H1 (cell line): ENCODE results near the gene CELF4. TPM values are rescaled to one million over a fixed set of nuclear protein-coding genes. Genes with fewer than 3 reads are reported as not detected.

Experiments used
- CTCF ChIA-PET: fragments of 300-600 bp; sonication (Branson Sonifier 250); formaldehyde crosslinking; loops from one replicate; lab custom pipeline; 2021; ENCODE audit not compliant: partially characterized antibody; lab: Charles Lee
- POLR2A ChIA-PET: fragments of 300-600 bp; sonication (Branson Sonifier 250); formaldehyde crosslinking; loops from one replicate; lab custom pipeline; 2021; ENCODE audit warnings: inconsistent platforms; ENCODE audit not compliant: partially characterized antibody; lab: Charles Lee
- DNase-seq, 2 experiments: peaks; one replicate each; pipeline versions ENCODE4 v3.0.0 to v3.0.0-alpha.2; 2010 to 2022; ENCODE audit warnings: low spot score in 2 of 2, low read depth in 1 of 2, mixed read lengths in 1 of 2
- FAIRE-seq: peaks from 2 replicates; lab custom pipeline; 2011; peaks lifted over from hg19 to GRCh38; lab: Jason Lieb, UNC
- H2AFZ ChIP-seq: 2 replicates; pipeline ENCODE4 v1.8.1; 2012; ENCODE audit warnings: low read length, inconsistent platforms
- H2AK5ac ChIP-seq: 2 replicates; pipeline ENCODE4 v1.6.1; 2013; ENCODE audit warnings: low read depth, low read length
- H2BK120ac ChIP-seq: replicated peaks from 2 replicates; pipeline ENCODE3; 2013; ENCODE audit warnings: low read depth, low read length, inconsistent platforms
- H2BK12ac ChIP-seq: 2 replicates; pipeline ENCODE4 v1.6.1; 2013; ENCODE audit warnings: low read depth, low read length
- H2BK15ac ChIP-seq: 2 replicates; pipeline ENCODE4 v1.6.1; 2013; ENCODE audit warnings: low read length
- H2BK20ac ChIP-seq: 2 replicates; pipeline ENCODE4 v1.6.1; 2013; ENCODE audit warnings: low read length
- H2BK5ac ChIP-seq: 2 replicates; pipeline ENCODE4 v1.6.1; 2013; ENCODE audit warnings: low read depth, low read length
- H3K14ac ChIP-seq: 2 replicates; pipeline ENCODE4 v1.6.1; 2013; ENCODE audit warnings: inconsistent platforms; ENCODE audit not compliant: insufficient read length
- H3K18ac ChIP-seq: 2 replicates; pipeline ENCODE4 v1.6.1; 2013; ENCODE audit warnings: low read length; ENCODE audit errors: extremely low read depth
- H3K23ac ChIP-seq: 2 replicates; pipeline ENCODE4 v1.6.1; 2013; ENCODE audit warnings: inconsistent platforms; ENCODE audit not compliant: insufficient read length
- H3K23me2 ChIP-seq: 2 replicates; pipeline ENCODE4 v1.6.1; 2013; ENCODE audit warnings: low read depth, low read length
- H3K27ac ChIP-seq: 2 replicates; pipeline ENCODE4 v1.6.1; 2011; ENCODE audit warnings: low read depth, low read length, inconsistent platforms
- H3K27me3 ChIP-seq, 4 experiments: replicated peaks in 1 of 4; 1 replicate in 1 of 4; 2 replicates in 3 of 4; pipeline versions ENCODE4 v1.6.1 to v1.8.1; 2011 to 2013; ENCODE audit warnings: low read length in 3 of 4, mild to moderate bottlenecking in 3 of 4, inconsistent platforms in 2 of 4, mixed read lengths in 2 of 4, moderate library complexity in 1 of 4; ENCODE audit not compliant: control insufficient read depth in 3 of 4, insufficient read depth in 3 of 4; ENCODE audit errors: extremely low read depth in 1 of 4
- H3K36me3 ChIP-seq, 4 experiments: 2 replicates each; pipeline versions ENCODE4 v1.6.1 to v1.8.1; 2011 to 2013; ENCODE audit warnings: mild to moderate bottlenecking in 4 of 4, low read length in 3 of 4, moderate library complexity in 2 of 4, control low read depth in 1 of 4, inconsistent platforms in 1 of 4; ENCODE audit not compliant: insufficient read depth in 4 of 4, control insufficient read depth in 2 of 4
- H3K4ac ChIP-seq: replicated peaks from 2 replicates; pipeline ENCODE3; 2013; ENCODE audit warnings: low read length, low read depth, mixed read lengths, inconsistent platforms; ENCODE audit not compliant: insufficient read length
- H3K4me1 ChIP-seq, 4 experiments: replicated peaks in 1 of 4; 1 replicate in 1 of 4; 2 replicates in 3 of 4; pipeline versions ENCODE4 v1.6.1 to v1.8.1; 2011 to 2013; ENCODE audit warnings: low read length in 3 of 4, inconsistent platforms in 2 of 4, mixed read lengths in 1 of 4; ENCODE audit not compliant: insufficient read depth in 4 of 4, control insufficient read depth in 3 of 4
- H3K4me2 ChIP-seq, 2 experiments: 2 replicates each; pipeline versions ENCODE4 v1.6.1 to v1.8.1; 2011 to 2013; ENCODE audit warnings: low read depth in 2 of 2, low read length in 2 of 2, control low read depth in 1 of 2, inconsistent platforms in 1 of 2, mild to moderate bottlenecking in 1 of 2; ENCODE audit not compliant: insufficient read depth in 1 of 2
- H3K4me3 ChIP-seq, 4 experiments: fragments of 200-600, 300-600 bp in 1 of 4; sonication (generic), shearing (Covaris generic), sonication (Bioruptor Twin) in 1 of 4; 2 replicates each; pipeline versions ENCODE4 v1.5.1 to v1.8.1; 2011 to 2016; ENCODE audit warnings: low read length in 4 of 4, low read depth in 3 of 4, control low read depth in 2 of 4, inconsistent platforms in 2 of 4, mild to moderate bottlenecking in 2 of 4, mixed read lengths in 1 of 4, moderate library complexity in 1 of 4; ENCODE audit not compliant: insufficient read depth in 2 of 4; ENCODE audit errors: extremely low read depth in 1 of 4
- H3K56ac ChIP-seq: replicated peaks from 2 replicates; pipeline ENCODE3; 2013; ENCODE audit warnings: low read depth, mild to moderate bottlenecking, mixed read lengths, low read length, inconsistent platforms; ENCODE audit not compliant: insufficient read length
- H3K79me1 ChIP-seq: 2 replicates; pipeline ENCODE4 v1.6.1; 2013; ENCODE audit warnings: low read depth, low read length, control low read depth
- H3K79me2 ChIP-seq, 2 experiments: 2 replicates each; pipeline versions ENCODE4 v1.6.1 to v1.8.1; 2012 to 2013; ENCODE audit warnings: low read length in 2 of 2, mild to moderate bottlenecking in 2 of 2, inconsistent platforms in 1 of 2; ENCODE audit not compliant: insufficient read depth in 2 of 2, control insufficient read depth in 1 of 2
- H3K9ac ChIP-seq, 4 experiments: replicated peaks in 1 of 4; 1 replicate in 1 of 4; 2 replicates in 3 of 4; pipeline versions ENCODE4 v1.6.1 to v1.8.1; 2011 to 2013; ENCODE audit warnings: low read depth in 3 of 4, low read length in 3 of 4, control low read depth in 2 of 4, mild to moderate bottlenecking in 2 of 4, moderate library complexity in 2 of 4, inconsistent platforms in 1 of 4; ENCODE audit errors: extremely low read depth in 1 of 4
- H3K9me3 ChIP-seq, 2 experiments: 2 replicates each; pipeline versions ENCODE4 v1.6.1 to v1.8.1; 2012 to 2013; ENCODE audit warnings: mild to moderate bottlenecking in 2 of 2, moderate library complexity in 2 of 2, control low read depth in 1 of 2, inconsistent platforms in 1 of 2, low read depth in 1 of 2, low read length in 1 of 2, mixed read lengths in 1 of 2; ENCODE audit not compliant: insufficient read depth in 2 of 2
- H4K20me1 ChIP-seq, 2 experiments: replicated peaks in 1 of 2; 2 replicates each; pipeline versions ENCODE3 to v1.8.1; 2011 to 2013; ENCODE audit warnings: inconsistent platforms in 2 of 2, low read length in 2 of 2, mild to moderate bottlenecking in 1 of 2; ENCODE audit not compliant: insufficient read depth in 2 of 2, control insufficient read depth in 1 of 2
- H4K5ac ChIP-seq: 2 replicates; pipeline ENCODE4 v1.6.1; 2013; ENCODE audit warnings: low read length, low read depth, mixed read lengths, inconsistent platforms; ENCODE audit not compliant: insufficient read length
- H4K8ac ChIP-seq: 2 replicates; pipeline ENCODE4 v1.8.0; 2013; ENCODE audit warnings: mild to moderate bottlenecking, moderate library complexity, low read length, inconsistent platforms; ENCODE audit not compliant: insufficient read depth; ENCODE audit errors: extremely low read depth
- H4K91ac ChIP-seq: replicated peaks from 2 replicates; pipeline ENCODE3; 2013; ENCODE audit warnings: low read length, mixed read lengths, inconsistent platforms; ENCODE audit not compliant: insufficient read length
- BACH1 ChIP-seq: IDR thresholded peaks from 2 replicates; pipeline ENCODE4 v1.6.1; 2012; ENCODE audit warnings: low read length, improper control_type of control experiment
- CTBP2 ChIP-seq: IDR thresholded peaks from 2 replicates; pipeline ENCODE4 v1.7.0; 2011; ENCODE audit warnings: borderline replicate concordance, mild to moderate bottlenecking, moderate library complexity, mixed read lengths, low read length; ENCODE audit not compliant: insufficient read depth, insufficient read length
- GABPA ChIP-seq: IDR thresholded peaks from 2 replicates; pipeline ENCODE4 v1.6.1; 2011; ENCODE audit warnings: mild to moderate bottlenecking, low read length, moderate library complexity, borderline replicate concordance; ENCODE audit not compliant: insufficient read depth
- HDAC2 ChIP-seq, 2 experiments: fragments of 300-600 bp in 1 of 2; sonication (generic) in 1 of 2; IDR thresholded peaks; 2 replicates each; pipeline ENCODE4 v1.6.1; 2011 to 2012; ENCODE audit warnings: low read depth in 2 of 2, low read length in 2 of 2, mild to moderate bottlenecking in 2 of 2, moderate library complexity in 2 of 2, borderline replicate concordance in 1 of 2, inconsistent platforms in 1 of 2
- HDAC6 ChIP-seq: IDR thresholded peaks from one replicate; pipeline ENCODE4 v1.7.1; 2012; ENCODE audit warnings: low read depth, mild to moderate bottlenecking, inconsistent platforms, low read length, moderate library complexity
- JUND ChIP-seq: IDR thresholded peaks from 2 replicates; pipeline ENCODE4 v1.6.1; 2011; ENCODE audit warnings: mild to moderate bottlenecking, improper control_type of control experiment, low read length
- KDM4A ChIP-seq: IDR thresholded peaks from one replicate; pipeline ENCODE4 v1.7.1; 2012; ENCODE audit warnings: low read depth, mild to moderate bottlenecking, moderate library complexity, low read length, inconsistent platforms; ENCODE audit not compliant: severe bottlenecking
- NANOG ChIP-seq: IDR thresholded peaks from 2 replicates; pipeline ENCODE4 v1.6.1; 2011; ENCODE audit warnings: low read length, low read depth, mild to moderate bottlenecking, inconsistent platforms; ENCODE audit not compliant: insufficient read depth, poor library complexity, severe bottlenecking
- RAD21 ChIP-seq, 2 experiments: IDR thresholded peaks in 1 of 2; conservative IDR thresholded peaks in 1 of 2; 2 replicates each; pipeline ENCODE4 v1.6.1; 2011; ENCODE audit warnings: low read depth in 2 of 2, low read length in 2 of 2, improper control_type of control experiment in 1 of 2, inconsistent platforms in 1 of 2, mild to moderate bottlenecking in 1 of 2, moderate library complexity in 1 of 2
- RBBP5 ChIP-seq: IDR thresholded peaks from 2 replicates; pipeline ENCODE4 v1.7.1; 2012; ENCODE audit warnings: low read depth, mild to moderate bottlenecking, inconsistent platforms, low read length, moderate library complexity, borderline replicate concordance
- SUZ12 ChIP-seq: fragments of 200-600 bp; sonication (generic); IDR thresholded peaks from 2 replicates; pipeline ENCODE4 v1.6.1; 2012; ENCODE audit warnings: mild to moderate bottlenecking, inconsistent platforms, low read length, moderate library complexity, mixed read lengths
- USF2 ChIP-seq: IDR thresholded peaks from 2 replicates; pipeline ENCODE4 v1.6.1; 2011; ENCODE audit warnings: low read length, improper control_type of control experiment
- WGBS, 2 experiments: shearing (Covaris generic) in 1 of 2; methylation state at CpG; one replicate each; pipeline versions ENCODE4 v1.1.6 to v1.1.7; 2013 to 2015; ENCODE audit warnings: low lambda C conversion rate in 2 of 2, mixed read lengths in 2 of 2, inconsistent platforms in 1 of 2, low coverage in 1 of 2, missing lambda C conversion rate in 1 of 2; ENCODE audit not compliant: insufficient replicate concordance in 2 of 2, insufficient coverage in 1 of 2, insufficient read length in 1 of 2; ENCODE audit errors: extremely low coverage in 1 of 2, missing lambda C conversion rate in 1 of 2; 5-methylcytosine and 5-hydroxymethylcytosine counted together
- polyA plus RNA-seq, 7 experiments: library from polyadenylated mRNA; depleted of rRNA in 3 of 7; stranded (reverse) in 5 of 7; unstranded in 2 of 7; fragments of >200 nt in 5 of 7; fragments of 200-250 nt in 2 of 7; gene quantifications; 1 replicate in 5 of 7; 2 replicates in 1 of 7; 4 replicates in 1 of 7; pipeline versions ENCODE4 v1.2.1 to v1.2.3, GENCODE V29; 2011 to 2013; ENCODE audit warnings: missing spikeins in 2 of 7, mixed read lengths in 2 of 7
- total RNA-seq: library from RNA; stranded (reverse); fragmentation: NEBNext Ultra II Directional; extraction: Animal tissue kit (Norgen Biotek cat#: 25700); gene quantifications from 2 replicates; pipeline ENCODE4 v1.2.1, GENCODE V29; 2021

CELF4 gene
- total and polyA plus RNA-seq, 2 of the 8 experiments (the other 6 are each of a cell fraction or from before 2014, with no cell fraction given) = 1.6 to 3.4 TPM

GRCh38 chr18:37284260-37284659, 281.3 kb downstream of the CELF4 start:
- 84% methylated on average over 7 of the region's 7 CpGs; no CpG with 5 or more reads in 1 of the 2 experiments for WGBS, 2 experiments
- no peak overlapping the region for H2AK5ac ChIP-seq
- H4K8ac ChIP-seq = no peak overlapping the region
- no peak overlapping the region for H3K27ac ChIP-seq
- no peak overlapping the region for H3K23ac ChIP-seq
- H3K79me1 ChIP-seq = no peaks in the 10 kb centered on the region
- no peak overlapping the region for H3K4me2 ChIP-seq
- H3K9ac ChIP-seq = no peak overlapping the region
- H2AFZ ChIP-seq = no peak overlapping the region
- no peak overlapping the region for H2BK20ac ChIP-seq
- no peak overlapping the region for H3K56ac ChIP-seq
- no peak overlapping the region for H2BK15ac ChIP-seq
- peaks cover 0 to 5% of the 10 kb centered on the region in 2 experiments for H4K20me1 ChIP-seq
- H4K91ac ChIP-seq = no peak overlapping the region
- no peak overlapping the region for H2BK5ac ChIP-seq
- H2BK120ac ChIP-seq = no peak overlapping the region
- no peaks in the 10 kb centered on the region for H3K9me3 ChIP-seq
- H3K27me3 ChIP-seq = no peaks in the 10 kb centered on the region; a peak in 1 of 7 replicates
- no peak overlapping the region for H3K4me3 ChIP-seq
- no peak overlapping the region for H3K18ac ChIP-seq
- CTCF ChIA-PET = interaction anchor here (2.2 kb wide), 1 partner anchor 11 kb away, joined by 10 read pairs; no protein-coding TSS in a partner anchor
- peaks cover 0 to 3% (median 0%) of the 10 kb centered on the region in 4 experiments; a peak in 1 of 7 replicates for H3K4me1 ChIP-seq
- no peak overlapping the region for H4K5ac ChIP-seq
- FAIRE-seq (no peak), DNase-seq (no peak)
- no peaks in the 10 kb centered on the region for H3K79me2 ChIP-seq
- H2BK12ac ChIP-seq = no peak overlapping the region
- POLR2A ChIA-PET = no interaction called here
- H3K23me2 ChIP-seq = peaks cover 5% of the 10 kb centered on the region; the same call in 1 of the 2 replicates
- no peak overlapping the region for H3K14ac ChIP-seq
- no peak overlapping the region for H3K4ac ChIP-seq
- no peaks in the 10 kb centered on the region for H3K36me3 ChIP-seq
- TF ChIP-seq HDAC2 (IDR thresholded peaks at IDR 0.05; ENCODE audit: borderline replicate concordance in 1 of 2, low read depth in 2 of 2, low read length in 2 of 2) (no peak), RAD21 (IDR thresholded peaks at IDR 0.05 in 1 of 2, conservative IDR thresholded peaks at IDR 0.05 in 1 of 2; ENCODE audit: low read depth in 2 of 2, low read length in 2 of 2) (no peak), SUZ12 (no peak), NANOG (no peak), KDM4A (no peak), CTBP2 (no peak), RBBP5 (no peak), USF2 (no peak), GABPA (no peak), HDAC6 (no peak), BACH1 (no peak), JUND (no peak)
